Prostate gland (tissue), 2 donors: ENCODE data around the gene CYP46A1. TPM values are rescaled to one million over a fixed set of nuclear protein-coding genes. Genes with fewer than 3 reads are reported as not detected.

Source experiments
- DNase-seq: peaks from one replicate; pipeline ENCODE4 v3.0.0-alpha.2; 2019; ENCODE audit warnings: low spot score
- H3K27ac ChIP-seq, 2 donors: fragments of 200-600 bp; sonication (generic); 2 replicates each; pipeline ENCODE4 v1.5.1; 2017 to 2019
- H3K27me3 ChIP-seq: fragments of 200-600 bp; sonication (generic); replicated peaks from 2 replicates; pipeline ENCODE4 v1.5.1; 2019; ENCODE audit not compliant: insufficient read depth
- H3K36me3 ChIP-seq, 2 donors: fragments of 200-600 bp; sonication (generic); 1 replicate in 1 of 2; 2 replicates in 1 of 2; pipeline versions ENCODE4 v1.5.1 to v1.8.1; 2017 to 2019
- H3K4me1 ChIP-seq: fragments of 200-600 bp; sonication (generic); replicated peaks from 2 replicates; pipeline ENCODE4 v1.5.1; 2019
- H3K4me3 ChIP-seq, 2 donors: fragments of 200-600 bp; sonication (generic); 2 replicates each; pipeline ENCODE4 v1.5.1; 2017 to 2019
- H3K9me3 ChIP-seq: fragments of 200-600 bp; sonication (generic); 2 replicates; pipeline ENCODE4 v1.5.1; 2017
- CTCF ChIP-seq, 4 experiments: fragments of 200-600 bp in 2 of 4; fragments of 450-650 bp in 2 of 4; sonication (generic) in 2 of 4; IDR thresholded peaks; 1 replicate in 3 of 4; 2 replicates in 1 of 4; pipeline ENCODE4 v1.5.1; 2016 to 2019; ENCODE audit warnings: antibody characterized with exemption in 4 of 4, mild to moderate bottlenecking in 2 of 4, moderate library complexity in 2 of 4
- POLR2A ChIP-seq: fragments of 450-650 bp; IDR thresholded peaks from one replicate; pipeline ENCODE4 v1.6.1; 2016; ENCODE audit warnings: antibody characterized with exemption, mild to moderate bottlenecking
- POLR2AphosphoS5 ChIP-seq: sonication (generic); formaldehyde crosslinking; IDR thresholded peaks from one replicate; pipeline ENCODE4 v1.6.1; 2017; ENCODE audit warnings: antibody characterized with exemption
- WGBS: methylation state at CpG from one replicate; pipeline ENCODE4 v1.1.5; 2018; 5-methylcytosine and 5-hydroxymethylcytosine counted together
- intact Hi-C: fragments of 100-400 bp; cut with DNase I; formaldehyde crosslinking; loops from one replicate; pipeline ENCODE4 v1.14.2; 2022
- total RNA-seq, 2 donors: library from RNA; depleted of rRNA; stranded (reverse); fragments of >200 nt; gene quantifications; one replicate each; pipeline ENCODE4 v1.1.0, GENCODE V29; 2016

The CYP46A1 gene
- total RNA-seq, 2 donors from 2014 or later: 0.46 to 6.5 TPM

GRCh38 chr14:99643343-99643742 lies 40.8 kb upstream of the CYP46A1 start:
- H3K27ac ChIP-seq: peak overlapping the region in 1 of 2 donors; percentile 13
- intact Hi-C loops: no loop called here
- H3K4me3 ChIP-seq: no peak overlapping the region
- H3K4me1 ChIP-seq: no peaks in the 10 kb centered on the region
- no peaks in the 10 kb centered on the region for H3K36me3 ChIP-seq
- WGBS: 66% methylated on average over 6 of the region's 6 CpGs
- H3K9me3 ChIP-seq: no peaks in the 10 kb centered on the region
- no peak for DNase-seq
- TF ChIP-seq CTCF (IDR thresholded peaks at IDR 0.05) (no peak), POLR2A (no peak), POLR2AphosphoS5 (no peak)
- H3K27me3 ChIP-seq: no peaks in the 10 kb centered on the region

DNA sequence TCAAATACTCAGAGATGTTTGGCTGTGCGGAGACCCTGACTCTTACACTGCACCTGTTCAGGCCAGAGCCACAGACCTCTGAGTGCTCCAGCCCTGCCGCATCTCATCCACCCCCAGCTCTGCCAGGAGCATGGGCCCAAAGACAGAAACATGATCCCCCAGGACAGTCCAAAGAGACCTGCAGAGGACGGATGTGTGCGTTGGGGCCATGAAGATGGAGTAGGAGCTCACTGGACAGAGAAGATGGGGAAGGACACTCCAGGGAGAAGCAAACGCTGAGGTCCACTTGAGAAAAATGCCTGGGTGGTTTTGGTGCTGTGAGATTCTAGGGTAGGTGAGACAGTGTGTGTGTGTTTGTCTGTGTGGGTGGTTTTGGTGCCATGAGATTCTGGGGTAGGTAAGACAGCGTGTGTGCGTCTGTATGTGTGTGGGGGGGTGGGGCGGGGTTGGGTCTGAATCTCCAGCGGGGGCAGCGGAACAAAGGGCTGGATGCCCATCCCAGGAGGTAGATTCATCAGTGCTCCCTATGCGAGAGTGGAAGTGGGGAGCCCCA lies 40.0 kb upstream of the CYP46A1 start:
- no peak for TF ChIP-seq CTCF (IDR thresholded peaks at IDR 0.05)
- TF ChIP-seq POLR2A: no peak
- TF ChIP-seq POLR2AphosphoS5: no peak
- Histone ChIP-seq H3K27me3 (no peaks in the 10 kb centered on the region), H3K4me3 (no peak overlapping the region), H3K36me3 (no peaks in the 10 kb centered on the region), H3K27ac (no peak overlapping the region), H3K4me1 (no peaks in the 10 kb centered on the region), H3K9me3 (no peaks in the 10 kb centered on the region)
- 88% methylated on average over 11 of the region's 11 CpGs for WGBS
- intact Hi-C loops: no loop called here
- no peak for DNase-seq

- intact Hi-C loops: no loop called here
- no peaks in the 10 kb centered on the region for H3K9me3 ChIP-seq
- H3K36me3 ChIP-seq: no peaks in the 10 kb centered on the region
- no peak for DNase-seq
- H3K27me3 ChIP-seq: no peaks in the 10 kb centered on the region
- WGBS: 11% methylated on average over 63 of the region's 91 CpGs
- H3K4me1 ChIP-seq: no peaks in the 10 kb centered on the region
- no peak for TF ChIP-seq POLR2A
- no peak for TF ChIP-seq POLR2AphosphoS5
- TF ChIP-seq CTCF (IDR thresholded peaks at IDR 0.05): no peak
- H3K4me3 ChIP-seq: peak within 1 kb of the TSS; percentile 20 to 38
- H3K27ac ChIP-seq: peak within 1 kb of the TSS in 1 of 2 donors; percentile 30
These were observed 39.2 kb upstream of the CYP46A1 start, which contains the start of gene HHIPL1 for GRCh38 chr14:99644723-99645544. Gene HHIPL1 (plus strand): TSS chr14:99645129. CDS start chr14:99645208, 79 bp downstream.

DNA sequence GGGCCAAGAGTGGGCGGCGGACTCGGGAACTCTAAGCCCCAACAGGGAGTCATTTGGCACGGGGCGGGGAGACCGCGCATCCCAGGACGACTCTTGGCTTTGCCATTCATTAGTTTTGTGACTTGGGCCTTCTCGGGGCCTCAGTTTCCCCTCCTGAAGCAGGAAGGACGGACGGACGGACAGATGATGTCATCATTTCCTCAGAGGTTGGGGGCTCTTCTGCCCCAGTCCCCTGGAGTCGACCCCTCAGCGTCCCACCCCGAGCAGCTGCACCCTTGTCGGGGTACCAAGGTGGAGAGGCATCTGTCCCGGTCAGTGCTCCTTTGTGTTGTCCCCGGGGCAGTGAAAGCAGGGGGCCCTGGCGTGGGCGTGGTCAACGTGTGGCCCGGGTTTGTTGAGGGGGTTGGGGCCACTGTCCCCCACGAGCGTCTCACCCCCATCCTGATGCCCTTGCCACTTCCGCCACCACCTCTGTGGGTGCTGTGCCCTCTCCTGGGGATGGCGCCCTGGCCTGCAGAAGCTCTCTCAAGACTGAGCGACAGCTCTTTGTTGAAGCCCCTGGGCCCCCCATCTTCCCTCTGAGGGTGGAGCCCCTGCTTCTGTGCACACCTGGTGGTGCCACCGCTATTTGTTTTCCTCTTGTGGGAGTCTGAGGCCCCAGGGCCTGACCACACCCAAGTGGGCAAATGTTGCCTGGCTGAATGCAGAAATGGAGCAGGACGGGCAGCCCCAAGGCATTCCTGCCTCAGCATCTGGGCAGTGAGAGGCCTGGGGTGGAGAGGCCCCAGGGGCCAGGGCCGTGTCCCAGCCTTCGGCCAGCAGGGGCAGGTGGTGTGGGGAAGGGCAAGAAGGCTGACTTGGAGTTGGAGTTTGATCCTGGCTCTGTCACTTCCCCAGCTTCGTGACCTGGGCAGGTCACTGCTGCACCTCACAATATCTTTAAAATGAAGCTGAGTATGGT lies 38.3 kb upstream of the CYP46A1 start:
- intact Hi-C loops: no loop called here
- no peak for DNase-seq
- no peaks in the 10 kb centered on the region for H3K4me1 ChIP-seq
- 46% methylated on average over 25 of the region's 32 CpGs for WGBS
- no peaks in the 10 kb centered on the region for H3K9me3 ChIP-seq
- H3K36me3 ChIP-seq: no peaks in the 10 kb centered on the region
- no peak overlapping the region for H3K27ac ChIP-seq
- no peak for TF ChIP-seq POLR2AphosphoS5
- TF ChIP-seq POLR2A: no peak
- no peak for TF ChIP-seq CTCF (IDR thresholded peaks at IDR 0.05)
- H3K27me3 ChIP-seq: no peaks in the 10 kb centered on the region
- peak overlapping the region; percentile 20 to 38 for H3K4me3 ChIP-seq
